SKM-1 treated with dmso at 0.1 percent for 144 hours (cell line): ENCODE results near the gene PET100.

Experiments used
- DNase-seq: peaks from one replicate; lab custom pipeline; 2025; ENCODE audit not compliant: unreplicated experiment; lab: John Stamatoyannopoulos, UW

Gene PET100

DNA sequence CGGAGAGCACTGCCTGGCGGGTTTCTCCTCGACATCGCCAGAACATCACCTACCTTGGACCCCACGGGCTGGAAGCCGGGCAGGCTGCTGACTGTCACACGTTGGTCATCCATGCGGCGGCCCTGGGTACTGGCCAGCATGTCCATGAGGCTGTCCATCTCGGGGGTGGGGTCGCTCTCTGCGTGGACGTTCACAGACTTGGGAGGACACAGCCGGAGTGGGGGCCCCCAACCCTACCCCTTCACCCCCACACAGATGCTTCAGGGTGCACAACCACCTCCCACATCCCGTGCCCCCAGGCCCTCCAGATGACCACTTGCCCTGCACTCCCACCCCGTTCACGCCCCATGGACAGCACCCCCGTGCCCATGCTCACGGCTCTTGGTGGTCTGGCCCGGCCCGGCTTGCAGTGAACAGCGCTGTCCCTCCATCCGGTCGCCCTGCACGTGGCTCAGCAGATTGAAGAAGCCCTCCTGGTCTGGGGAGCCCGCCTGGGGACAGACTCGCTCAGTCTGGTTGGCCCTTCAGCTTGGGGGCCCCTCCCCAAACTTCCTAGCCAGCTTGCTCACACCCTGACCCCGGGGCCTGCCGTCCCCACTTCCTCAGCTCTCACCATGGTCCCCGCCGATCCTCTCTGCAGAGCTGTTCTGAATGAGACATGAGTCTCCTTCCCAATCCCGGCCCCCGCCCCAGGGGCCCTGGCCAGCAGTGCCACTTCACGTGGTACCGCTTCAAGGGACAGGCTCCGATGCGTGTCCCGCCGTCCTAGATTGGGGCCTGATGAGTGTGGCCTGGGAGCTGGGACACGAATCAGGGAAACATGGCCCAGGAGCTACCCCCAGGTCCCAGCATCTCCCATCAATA lies 3.0 kb downstream of the PET100 start:
- DNase-seq, result no peak

DNA sequence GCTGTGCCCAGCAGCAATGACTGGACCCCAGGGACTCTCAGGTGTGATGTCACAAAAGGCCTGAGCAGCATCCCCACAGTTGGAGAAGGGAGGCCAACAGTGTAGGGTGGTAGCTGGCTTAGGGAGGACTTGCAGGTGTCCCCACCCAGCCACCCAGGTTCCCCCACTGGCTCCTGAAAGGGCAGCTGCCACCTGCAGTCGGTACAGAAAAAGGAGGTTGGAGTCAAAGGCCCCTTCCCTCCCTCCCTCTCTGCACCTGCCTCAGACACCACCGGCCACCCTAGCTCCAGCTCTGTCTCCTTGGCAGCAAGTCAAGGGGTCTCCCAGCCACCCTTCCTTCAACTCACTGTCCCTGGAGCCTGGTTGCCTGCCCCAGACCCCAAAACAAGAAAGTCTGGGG lies 4.1 kb downstream of the PET100 start, which contains the start of gene PCP2:
Gene PCP2 (minus strand): TSS at position 22 of the 400 bp plus-strand sequence. CDS start 262 bp downstream, outside the sequence.
- DNase-seq, result no peak

DNA sequence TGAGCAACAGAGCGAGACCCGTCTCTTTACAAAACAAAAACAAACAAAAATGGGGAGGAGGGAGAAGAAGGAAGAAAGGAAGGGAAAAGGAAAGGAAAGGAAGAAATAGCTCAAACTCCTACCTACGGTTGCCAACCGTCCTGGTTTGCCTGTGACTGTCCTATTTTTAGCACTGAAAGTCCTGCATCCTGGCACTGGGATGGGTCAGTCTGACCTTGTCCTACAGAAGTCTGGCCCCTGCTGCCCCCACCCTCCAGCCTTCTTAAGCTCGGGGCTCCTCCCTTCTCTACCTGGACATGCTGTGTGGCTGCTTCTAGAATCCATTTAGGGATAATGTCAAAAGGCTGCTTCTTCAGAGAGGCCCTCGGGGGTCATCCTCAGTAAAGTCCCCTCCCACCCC lies 6.1 kb downstream of the PET100 start:
- DNase-seq, result no peak

DNA sequence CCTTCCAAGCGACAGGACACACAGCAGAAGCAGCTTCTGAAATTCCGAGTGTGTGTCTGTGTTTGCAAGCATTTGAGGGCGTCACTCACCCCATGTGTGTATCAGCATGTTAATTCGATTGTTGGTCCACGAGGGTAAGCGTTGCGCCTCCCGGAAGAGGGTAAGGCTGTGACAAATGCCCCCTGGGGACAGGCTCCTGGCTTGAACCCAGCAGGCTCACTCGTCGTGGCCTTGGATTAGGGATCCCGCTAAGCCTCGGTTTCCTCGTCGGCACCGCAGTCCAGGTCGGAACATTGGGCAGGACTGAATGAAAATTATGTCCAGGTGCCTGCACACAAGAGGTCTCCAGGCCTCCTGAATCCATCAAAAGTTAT lies 6.7 kb downstream of the PET100 start:
- DNase-seq, result no peak

DNA sequence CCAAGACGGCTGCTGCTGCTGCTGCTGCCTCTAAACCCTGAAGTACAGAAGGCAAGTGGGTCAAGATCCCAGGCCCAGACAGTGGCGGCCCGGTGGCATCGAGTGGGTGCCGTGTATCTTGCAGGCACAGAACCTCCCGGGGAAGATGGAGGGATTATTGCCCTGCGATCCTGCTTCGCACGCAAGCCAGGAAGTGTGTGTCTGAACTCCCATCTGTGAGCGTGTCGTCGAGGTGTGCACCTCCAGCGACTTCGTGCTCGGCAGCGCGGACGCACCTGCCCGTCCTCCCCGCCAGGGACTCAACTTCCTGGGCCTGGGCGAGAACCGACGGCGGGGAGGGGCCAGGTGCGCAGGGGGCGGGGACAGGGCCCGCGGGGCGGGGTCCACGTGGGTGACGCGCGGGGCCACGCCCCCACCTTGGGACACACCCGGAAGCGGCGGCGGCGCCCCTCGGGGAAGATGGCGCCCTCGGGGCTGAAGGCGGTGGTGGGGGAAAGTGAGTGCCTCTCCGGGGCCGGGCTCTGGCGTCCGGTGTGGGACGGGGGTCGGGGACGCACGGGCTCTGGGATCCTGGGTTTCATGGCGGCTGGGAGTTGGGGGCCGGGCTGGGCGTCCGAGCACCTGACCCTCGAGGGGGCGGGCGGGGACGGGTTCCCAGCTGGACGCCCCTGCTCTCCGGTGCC lies 7.2 kb downstream of the PET100 start, which contains the start of gene STXBP2:
Gene STXBP2 (plus strand): TSS at position 420 of the 683 bp plus-strand sequence. CDS start 40 bp downstream, at position 460.
- peak; percentile 31 for DNase-seq

DNA sequence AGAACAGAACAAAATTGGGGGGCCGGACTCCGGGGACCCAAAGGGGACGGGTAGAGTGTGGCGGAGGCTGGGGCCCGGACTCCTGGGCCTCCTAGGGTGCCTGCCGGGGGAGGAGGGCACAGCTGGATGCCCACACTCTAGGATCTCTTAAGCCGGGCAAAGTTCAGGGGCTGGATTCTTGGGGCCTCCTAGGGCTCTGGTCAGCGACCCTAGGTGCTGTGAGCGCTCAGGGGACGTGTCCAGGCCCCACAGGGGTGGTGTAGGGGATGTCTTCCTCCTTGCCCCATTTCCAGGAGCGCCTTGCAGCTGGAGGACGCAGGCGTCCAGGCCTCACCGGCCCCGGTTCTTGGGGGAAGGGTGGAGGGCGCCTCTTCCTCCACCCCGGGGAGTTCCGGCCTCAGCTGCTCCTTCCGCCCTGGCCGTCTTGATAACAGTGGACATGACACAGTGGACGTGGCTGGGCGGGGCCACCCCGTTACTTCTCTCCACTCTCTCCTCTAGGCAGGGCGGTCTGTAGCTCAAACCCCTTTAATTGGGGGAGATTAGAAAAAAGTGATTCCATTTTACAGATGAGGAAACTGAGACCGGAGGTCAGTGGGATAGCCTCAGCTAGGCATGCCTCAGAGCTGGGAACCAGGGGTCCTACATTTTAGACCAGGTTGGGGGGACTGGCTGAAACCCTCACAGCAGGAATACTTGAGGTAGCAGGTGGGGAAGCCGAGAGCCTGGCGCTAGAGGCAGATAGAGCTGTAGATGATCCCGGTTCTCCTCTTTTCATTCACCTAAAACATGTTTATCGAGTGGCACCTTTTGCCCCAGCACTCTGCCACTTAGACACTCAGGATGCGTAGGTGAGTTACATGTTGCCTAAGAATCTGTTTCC lies 8.0 kb downstream of the PET100 start:
- DNase-seq, result no peak

DNA sequence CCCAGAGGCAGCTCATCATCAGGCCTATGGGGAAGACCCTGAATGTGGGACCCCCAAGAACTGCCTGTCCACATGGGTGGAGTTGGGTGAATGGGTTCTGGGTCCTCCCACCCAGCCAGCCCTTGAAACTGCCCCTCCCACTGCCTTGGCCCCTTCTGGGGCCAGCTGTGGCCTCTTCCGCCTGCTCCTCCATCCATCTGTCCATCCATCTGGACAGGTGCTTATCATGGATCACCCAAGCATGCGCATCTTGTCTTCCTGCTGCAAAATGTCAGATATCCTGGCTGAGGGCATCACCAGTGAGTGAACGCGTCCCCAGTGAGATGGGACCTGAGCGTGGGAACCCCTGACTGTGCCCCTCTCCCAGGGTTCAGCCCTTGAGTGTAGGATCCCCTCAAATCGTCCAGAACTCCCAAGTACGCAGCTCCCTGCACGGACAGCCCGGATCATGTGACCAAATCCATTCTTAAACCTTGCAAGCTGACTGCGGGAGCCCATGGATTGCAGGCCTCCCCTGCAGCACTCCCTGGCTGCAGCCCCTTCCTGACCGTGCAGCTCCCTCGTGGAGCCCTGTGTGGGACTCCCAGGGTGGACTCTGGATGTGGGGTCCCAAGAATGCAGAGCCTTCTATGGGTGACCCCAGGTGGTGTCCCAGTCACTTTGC lies 9.3 kb downstream of the PET100 start:
- DNase-seq, result no peak

DNA sequence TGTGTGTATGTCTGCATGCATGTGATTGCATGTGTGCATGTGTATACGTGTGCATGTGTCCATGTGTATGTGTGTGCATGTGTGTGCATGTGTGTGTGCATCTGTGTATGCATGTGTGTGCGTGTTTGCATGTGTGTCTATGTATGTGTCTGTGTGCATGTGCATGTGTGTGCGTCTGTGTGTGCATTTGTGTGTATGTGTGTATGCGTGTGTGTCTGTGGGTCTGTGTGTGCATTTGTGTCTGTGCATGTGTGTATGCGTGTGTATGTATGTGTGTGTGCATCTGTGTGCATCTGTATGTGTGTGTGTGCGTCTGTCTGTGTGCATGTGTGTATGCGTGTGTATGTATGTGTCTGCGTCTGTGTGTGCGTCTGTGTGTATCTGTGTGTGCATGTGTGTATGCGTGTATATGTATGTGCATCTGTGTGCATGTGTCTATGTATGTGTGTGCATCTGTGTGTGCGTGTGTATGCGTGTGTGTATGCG lies 10.3 kb downstream of the PET100 start:
- no peak for DNase-seq

DNA sequence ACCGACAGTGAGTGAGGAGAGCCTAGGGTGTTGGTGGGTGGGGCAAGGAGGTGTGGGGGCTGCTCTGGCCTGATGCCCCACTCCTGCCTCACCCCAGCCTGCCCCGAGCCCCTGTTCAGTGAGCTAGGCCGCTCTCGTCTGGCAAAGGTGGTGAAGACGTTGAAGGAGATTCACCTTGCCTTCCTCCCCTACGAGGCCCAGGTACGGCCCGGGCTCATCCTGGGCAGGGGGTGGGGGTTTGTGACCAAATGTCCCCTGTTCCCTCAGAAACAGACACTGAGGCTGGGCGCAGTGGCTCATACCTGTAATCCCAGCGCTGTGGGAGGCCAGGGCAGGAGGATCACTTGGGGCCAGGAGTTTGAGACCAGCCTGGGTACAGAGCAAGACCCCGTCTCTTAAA lies 11.2 kb downstream of the PET100 start:
- DNase-seq, result no peak

DNA sequence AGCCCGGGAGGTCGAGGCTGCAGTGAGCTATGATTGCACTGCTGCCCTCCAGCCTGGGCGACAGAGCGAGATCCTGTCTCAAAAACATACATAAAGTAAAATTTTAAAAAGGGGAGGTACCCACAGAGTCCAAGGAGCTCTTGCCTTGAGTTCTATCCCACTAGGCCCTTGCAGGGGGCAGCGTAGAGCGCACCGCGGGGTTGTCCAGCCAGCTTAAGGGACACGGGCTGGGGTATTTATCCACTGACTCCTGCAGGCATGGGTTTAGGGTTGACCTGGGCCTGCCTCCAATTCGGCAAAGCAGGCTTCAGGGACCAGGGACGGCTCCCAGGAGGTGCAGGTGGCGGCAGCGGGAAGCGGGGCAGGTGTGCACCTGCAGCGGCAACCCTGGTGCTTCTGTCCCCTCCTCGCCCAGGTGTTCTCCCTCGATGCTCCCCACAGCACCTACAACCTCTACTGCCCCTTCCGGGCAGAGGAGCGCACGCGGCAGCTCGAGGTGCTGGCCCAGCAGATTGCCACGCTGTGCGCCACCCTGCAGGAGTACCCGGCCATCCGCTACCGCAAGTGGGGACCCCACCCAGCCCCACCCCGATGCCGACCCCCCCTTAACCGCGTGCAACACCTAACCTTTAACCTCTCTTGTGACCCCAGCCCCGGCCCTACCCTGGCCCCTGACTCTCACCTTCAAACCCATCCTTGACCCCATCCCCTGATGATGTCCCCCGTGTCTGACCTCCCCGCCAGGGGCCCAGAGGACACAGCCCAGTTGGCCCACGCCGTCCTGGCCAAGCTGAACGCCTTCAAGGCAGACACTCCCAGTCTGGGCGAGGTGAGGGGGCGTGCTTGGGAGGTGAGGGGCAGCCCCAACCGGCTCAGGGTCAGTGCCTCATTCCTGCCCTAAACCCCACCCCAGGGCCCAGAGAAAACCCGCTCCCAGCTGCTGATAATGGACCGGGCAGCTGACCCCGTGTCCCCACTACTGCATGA lies 12.0 kb downstream of the PET100 start:
- no peak for DNase-seq

DNA sequence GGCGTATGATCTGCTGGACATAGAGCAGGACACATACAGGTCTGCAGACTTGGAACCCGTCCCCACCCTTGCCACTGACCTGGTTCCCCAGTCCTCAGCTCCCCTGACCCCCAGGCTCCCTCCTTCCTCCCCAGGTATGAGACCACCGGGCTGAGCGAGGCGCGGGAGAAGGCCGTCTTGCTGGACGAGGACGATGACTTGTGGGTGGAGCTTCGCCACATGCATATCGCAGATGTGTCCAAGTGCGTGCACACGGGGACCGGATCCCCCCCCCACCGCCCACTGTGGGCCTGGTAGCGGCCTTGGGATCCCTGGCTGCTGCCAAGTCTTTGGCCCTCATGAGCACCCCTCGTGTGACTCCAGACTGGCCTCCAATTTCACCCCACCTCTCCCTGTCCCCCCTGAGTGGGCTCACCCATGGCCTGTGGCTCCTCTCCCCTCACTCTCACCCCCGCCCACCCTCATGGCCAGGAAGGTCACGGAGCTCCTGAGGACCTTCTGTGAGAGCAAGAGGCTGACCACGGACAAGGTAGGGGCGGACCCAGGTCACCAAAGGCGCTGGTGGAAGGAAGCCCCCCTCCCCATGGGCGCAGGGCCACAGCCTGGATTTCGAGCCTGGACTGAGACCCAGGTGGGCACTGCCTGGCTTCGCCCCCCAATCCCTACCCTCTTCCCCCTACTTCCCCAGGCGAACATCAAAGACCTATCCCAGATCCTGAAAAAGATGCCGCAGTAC lies 12.9 kb downstream of the PET100 start:
- no peak for DNase-seq

DNA sequence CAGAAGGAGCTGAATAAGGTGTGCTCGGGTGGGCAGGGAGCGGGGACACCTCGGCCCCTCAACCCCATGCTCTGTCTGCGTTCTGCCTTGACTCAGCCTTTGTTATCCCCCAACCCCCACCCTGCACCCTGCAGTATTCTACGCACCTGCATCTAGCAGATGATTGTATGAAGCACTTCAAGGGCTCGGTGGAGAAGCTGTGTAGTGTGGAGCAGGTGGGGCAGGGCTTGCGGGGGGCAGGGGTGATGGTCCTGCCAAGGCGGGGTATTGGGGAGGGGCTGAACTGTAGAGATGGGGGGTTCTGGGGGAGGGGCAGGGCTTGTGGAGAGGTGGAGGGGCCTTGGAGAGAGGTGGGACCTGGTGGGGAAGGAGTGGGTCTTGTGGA lies 13.4 kb downstream of the PET100 start:
- no peak for DNase-seq

DNA sequence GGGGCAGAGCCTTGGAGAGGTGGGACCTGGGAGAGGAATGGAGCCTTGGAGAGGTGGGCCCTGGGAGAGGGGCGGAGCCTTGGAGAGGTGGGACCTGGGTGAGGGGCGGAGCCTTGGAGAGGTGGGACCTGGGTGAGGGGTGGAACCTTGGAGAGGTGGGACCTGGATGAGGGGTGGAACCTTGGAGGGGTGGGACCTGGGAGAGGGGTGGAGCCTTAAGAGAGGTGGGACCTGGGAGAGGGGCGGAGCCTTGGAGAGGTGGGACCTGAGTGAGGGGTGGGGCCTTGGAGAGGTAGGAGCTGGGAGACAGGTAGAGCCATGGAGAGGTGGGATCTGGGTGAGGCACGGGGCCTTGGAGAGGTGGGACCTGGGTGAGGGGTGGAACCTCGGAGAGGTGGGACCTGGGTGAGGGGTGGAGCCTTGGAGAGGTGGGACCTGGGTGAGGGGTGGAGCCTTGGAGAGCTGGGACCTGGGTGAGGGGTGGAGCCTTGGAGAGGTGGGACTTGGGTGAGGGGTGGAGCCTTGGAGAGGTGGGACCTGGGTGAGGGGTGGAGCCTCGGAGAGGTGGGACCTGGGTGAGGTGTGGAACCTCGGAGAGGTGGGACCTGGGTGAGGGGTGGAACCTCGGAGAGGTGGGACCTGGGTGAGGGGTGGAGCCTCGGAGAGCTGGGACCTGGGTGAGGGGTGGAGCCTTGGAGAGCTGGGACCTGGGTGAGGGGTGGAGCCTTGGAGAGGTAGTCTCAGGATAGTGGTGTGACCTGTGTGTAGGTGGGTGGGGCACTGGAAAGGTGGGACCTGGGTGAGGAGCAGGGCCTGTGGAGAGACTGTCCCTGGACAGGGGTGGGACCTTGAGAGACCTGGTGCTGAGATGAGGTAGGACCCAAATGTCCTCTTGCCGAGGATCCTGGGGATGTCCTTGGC lies 14.3 kb downstream of the PET100 start:
- DNase-seq, result peak; percentile 25

DNA sequence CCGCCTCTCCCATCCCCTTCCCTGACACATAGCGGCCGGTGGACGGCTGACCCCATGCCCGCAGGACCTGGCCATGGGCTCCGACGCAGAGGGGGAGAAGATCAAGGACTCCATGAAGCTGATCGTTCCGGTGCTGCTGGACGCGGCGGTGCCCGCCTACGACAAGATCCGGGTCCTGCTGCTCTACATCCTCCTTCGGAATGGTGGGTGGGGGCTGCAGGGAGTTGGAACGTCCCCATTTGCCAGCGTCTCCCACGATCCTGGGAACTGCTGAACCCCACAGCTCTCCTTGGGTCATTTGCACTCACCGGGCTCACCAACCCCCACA lies 14.9 kb downstream of the PET100 start:
- DNase-seq, result no peak

DNA sequence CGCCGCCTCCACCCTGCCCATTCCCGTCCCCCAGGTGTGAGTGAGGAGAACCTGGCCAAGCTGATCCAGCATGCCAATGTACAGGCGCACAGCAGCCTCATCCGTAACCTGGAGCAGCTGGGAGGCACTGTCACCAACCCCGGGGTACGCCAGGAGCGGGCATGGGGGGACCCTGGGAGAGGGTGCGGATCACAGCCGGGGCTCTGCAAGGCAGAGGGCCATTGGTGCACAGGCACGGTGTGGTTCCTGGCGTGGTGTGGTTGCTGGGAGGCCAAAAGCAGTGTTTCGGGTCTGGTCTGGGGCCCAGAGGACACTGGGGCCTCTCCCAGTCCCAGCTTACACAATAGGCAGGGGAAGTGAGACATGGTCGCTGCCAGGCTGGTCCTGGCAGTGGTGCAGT lies 15.6 kb downstream of the PET100 start:
- peak; percentile 73 for DNase-seq

DNA sequence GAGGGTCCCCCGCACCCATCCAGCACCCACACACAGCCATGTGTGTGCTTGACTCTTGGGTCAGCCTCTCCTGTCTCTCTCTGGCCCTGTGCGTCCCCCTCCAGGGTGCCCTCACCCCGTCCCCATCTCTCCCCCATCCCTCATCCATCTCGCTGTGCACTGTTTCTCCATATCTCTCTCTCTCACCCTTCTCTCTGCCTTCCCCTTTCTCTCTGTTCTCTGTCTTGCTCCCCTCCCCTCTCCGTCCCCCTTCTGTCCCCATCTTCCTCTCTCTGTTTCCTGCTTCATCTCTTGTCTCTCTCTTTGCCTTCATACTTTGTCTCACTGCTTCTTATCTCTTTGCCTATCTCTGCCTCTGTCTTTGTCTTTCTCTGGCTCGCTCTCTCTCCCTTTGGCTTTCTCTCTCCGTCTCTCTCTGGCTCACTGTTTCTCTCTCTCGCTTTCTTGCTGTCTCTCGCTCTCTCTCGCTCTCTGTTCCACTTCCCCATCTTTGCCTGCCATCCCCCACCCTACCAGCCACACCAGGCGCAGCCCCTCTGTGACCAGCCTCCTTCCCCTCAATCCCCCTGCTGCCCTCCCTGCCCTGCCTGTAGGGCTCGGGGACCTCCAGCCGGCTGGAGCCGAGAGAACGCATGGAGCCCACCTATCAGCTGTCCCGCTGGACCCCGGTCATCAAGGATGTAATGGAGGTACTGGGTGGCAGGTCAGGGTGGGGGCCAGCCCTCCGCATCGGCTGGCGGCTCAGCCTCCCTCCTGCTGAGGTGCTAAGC lies 16.2 kb downstream of the PET100 start:
- DNase-seq, result peak; percentile 67

DNA sequence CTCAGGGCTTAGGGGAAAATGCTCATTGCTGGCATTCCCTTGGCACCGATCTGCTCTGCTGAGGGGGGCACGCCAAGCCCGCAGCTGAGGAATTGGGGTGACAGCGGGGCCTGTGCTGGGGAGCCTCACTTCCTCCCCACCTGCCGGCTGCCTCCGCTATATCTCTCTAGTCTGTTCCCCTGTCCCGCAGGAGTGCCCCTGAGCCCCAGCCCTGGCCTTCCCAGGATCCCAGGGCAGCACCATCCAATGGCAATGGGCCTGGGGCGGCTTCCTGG lies 16.8 kb downstream of the PET100 start:
- DNase-seq, result no peak
